GOT3 (cell line): ENCODE results near the gene COLGALT1.

Experiments
- DNase-seq: peaks from one replicate; lab custom pipeline; 2025; ENCODE audit warnings: mixed read lengths; lab: John Stamatoyannopoulos, UW

Gene COLGALT1

DNA sequence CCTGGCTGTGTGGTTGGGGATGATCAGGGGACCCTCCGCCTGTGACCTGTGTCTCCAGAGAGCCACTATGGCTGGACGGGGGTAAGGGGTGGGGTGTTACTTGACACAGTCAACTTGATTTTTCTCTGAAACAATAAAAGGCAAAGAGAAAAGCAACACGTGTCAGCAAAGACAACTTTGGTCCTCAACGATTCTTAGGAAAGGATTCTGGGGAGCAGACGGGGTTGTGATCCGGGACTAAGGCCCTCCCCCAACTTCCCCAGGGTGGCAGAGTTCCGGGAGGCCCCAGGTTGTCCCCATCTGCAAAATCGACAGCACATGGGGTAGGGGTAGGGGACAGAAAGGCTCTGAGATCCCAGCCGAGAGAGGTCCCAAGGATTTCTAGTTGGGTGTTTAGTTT lies 46.2 kb downstream of the COLGALT1 start:
- no peak for DNase-seq

DNA sequence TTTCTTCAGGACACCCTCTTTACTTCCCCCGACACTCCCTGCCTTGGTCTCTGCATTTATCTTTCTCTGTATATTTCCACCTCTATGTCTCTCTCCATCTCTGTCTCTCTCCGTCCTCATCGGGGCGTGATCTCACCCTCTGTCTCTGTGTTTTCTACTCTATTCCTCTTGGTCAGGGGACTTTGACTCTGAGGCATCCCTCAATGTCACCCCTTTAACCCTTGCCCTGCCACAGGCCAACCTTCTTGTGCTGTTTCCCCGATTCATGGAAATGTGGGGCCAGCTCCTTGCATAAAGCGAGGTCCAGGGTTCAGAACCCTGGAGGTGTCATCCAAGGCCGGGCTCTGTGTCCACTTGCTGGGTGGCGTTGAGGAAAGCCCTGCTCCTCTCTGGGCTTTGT lies 46.8 kb downstream of the COLGALT1 start:
- no peak for DNase-seq

DNA sequence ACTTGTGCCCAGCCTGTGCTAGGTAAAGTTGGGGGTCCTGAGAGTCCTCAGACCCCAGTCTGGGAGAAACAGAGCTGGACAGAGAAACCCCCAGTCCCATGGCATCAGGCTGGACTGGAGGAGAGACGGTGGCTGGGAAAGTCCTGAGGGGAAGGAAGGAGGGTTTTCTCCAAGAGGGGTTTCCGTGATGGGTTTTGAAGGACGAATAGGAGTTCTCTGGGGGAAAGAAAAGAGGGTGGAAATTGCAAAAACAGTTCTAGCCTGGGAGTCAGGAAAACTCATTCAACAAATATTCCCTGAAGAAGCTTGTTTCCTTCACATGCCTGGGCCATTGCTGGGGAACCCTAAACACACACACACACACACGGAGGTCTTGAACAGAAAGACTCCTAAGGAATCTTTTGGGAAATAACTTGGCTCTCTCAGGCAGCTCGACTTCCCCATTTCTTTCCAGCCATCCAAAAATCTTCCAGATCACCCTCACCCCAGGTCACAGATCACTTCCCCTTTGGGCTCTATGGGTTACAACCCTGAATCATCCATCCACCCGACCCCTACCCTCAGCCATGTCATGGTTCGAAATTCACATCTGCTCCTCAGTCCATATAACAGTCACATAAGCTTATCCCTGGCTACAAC lies 47.5 kb downstream of the COLGALT1 start:
- no peak for DNase-seq

DNA sequence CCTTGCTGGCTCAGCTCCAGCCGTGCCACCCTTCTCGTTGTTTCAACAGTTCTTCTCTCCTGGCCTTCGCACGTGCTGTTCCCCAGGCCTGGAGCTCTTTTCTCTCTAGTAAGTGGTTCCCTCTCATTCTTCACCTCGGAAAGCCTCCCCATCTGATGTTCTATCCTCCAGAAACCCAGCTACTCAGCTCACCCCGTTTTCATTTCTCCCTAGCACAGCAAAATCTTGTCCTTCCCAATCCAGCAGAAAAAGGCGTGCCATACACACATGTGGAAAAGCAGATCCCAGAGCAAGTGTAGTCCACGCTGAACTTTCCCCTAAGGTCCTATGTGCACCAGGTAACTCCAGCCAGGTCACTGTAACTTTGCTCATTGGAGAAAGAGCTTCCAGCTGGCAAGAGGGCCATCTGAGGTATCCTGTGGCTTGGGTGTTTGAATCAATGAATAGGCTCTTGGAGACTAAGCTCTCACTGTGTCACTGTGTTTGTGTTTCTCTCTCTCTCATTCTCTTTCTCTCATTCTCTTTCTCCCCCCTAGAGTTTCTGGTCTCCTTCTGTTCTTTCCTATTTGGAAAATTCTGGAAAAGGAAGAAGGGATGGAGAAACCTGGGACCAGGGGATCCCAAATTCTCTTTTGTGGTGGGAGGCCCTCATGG lies 49.0 kb downstream of the COLGALT1 start:
- no peak for DNase-seq

DNA sequence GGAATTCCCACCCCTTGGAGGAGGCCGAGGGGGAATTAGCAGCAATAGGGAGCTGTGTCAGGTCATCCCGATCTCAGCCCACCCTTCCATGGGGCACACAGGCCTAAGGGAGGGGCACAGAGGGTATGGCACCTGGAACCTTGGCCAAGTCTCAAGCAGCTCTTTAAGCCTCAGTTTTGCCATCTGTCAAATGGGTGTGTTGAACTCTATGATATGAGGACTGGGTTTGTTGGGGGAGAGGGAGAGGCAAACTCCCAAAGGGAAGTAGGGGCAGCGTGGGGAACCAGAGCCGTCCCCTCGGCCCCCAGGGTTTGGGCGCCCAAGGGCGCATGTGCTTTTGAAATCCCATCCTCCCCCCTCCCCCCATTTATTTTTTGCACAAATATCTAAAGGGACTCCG lies 49.7 kb downstream of the COLGALT1 start:
- DNase-seq = no peak

DNA sequence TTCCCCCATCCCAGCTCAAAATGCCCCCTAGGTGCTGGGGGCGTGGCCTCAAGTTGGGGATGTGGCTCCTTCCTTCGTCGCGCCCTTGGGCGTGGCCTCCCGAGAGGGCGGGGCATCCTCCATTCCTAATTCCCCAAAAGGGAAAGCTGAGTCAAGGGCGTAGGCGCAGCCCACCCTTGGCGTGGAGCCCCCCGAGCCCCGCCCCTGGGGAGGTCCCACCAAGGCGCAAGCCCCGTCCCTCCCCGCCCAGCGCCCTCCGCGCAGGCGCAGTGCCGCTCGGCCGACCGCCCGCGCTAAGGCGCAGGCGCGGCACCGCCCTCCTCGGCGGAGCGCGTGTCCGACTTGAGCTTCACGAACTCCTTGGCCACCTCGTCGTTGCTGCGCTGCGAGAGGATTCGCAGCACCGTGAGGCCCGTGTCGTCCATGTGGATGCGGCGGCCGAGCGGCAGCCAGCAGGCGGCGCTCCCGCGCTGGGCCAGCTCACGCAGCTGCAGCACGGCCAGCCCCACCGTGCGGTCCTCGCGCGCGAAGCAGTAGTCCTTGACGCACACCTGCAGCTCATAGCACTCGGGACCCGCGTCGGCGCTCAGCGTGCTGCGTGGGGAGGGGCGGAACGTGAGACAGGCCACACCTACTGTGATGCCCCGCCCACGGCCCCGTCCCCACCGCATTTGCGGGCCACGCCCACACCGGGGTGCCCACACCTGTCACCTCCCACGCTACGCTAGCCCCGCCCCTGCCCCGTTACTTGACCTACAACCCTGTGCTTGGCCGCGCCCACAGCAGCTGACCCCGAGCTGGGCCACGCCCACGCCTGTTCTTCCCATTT lies 50.5 kb downstream of the COLGALT1 start:
- no peak for DNase-seq

DNA sequence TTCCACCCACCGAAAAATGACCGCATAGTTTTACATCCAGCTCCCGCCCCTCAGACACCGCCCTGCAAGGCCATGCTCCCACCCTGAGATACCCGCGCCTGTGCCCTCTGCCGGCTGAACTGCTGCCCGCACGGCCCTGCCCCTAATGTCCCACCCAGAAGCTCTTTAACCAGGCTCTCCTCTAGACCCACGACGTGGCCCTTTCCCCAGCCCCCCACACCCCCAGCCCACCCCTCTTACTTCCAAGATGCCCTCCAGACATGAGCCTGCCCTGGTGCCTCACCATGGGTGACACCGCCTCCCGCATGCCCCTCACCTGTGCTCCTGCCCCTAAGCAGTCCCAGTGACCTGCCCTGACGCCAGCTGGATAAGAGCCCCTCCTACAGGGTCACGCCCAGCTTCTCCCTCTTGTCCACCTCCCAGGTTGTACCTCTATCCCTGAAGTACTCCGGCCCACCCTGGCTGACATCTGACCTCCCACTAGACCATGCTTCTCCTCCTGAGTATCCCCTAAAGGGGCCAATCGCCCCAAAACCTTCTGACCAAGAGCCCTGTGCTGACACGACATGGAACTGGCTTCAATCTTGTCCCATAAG lies 51.2 kb downstream of the COLGALT1 start:
- DNase-seq = no peak

DNA sequence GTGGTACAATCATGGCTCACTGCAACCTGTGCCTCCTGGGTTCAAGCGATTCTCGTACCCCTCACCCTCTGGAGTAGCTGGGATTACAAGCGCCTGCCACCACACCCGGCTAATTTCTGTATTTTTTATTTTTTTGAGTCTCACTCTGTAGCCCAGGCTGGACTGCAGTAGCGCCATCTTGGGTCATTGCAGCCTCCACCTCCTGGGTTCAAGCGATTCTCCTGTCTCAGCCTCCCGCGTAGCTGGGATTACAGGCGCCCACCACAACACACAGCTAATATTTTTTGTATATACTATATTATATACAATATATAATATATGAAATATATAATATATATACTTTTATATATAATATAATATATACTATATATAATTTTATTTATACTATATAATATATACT lies 52.5 kb downstream of the COLGALT1 start:
- no peak for DNase-seq

DNA sequence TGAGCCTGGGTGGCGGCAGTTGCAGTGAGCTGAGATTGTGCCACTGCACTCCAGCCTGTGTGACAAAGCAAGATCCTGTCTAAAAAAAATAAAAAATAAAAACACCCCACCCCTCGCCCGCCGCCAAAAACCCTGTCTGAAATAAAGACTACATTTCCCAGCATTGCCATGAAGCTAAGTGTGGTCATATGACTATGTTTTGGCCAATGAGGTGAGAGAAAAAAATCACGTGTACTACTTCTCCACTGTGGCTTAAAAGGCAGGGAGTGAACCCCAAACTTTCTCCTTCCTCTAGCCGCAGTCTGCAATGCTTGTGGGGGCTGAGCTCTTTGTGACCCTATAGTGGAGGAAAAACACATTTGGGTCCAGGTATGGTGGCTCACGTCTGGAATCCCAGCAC lies 54.9 kb downstream of the COLGALT1 start:
- no peak for DNase-seq

DNA sequence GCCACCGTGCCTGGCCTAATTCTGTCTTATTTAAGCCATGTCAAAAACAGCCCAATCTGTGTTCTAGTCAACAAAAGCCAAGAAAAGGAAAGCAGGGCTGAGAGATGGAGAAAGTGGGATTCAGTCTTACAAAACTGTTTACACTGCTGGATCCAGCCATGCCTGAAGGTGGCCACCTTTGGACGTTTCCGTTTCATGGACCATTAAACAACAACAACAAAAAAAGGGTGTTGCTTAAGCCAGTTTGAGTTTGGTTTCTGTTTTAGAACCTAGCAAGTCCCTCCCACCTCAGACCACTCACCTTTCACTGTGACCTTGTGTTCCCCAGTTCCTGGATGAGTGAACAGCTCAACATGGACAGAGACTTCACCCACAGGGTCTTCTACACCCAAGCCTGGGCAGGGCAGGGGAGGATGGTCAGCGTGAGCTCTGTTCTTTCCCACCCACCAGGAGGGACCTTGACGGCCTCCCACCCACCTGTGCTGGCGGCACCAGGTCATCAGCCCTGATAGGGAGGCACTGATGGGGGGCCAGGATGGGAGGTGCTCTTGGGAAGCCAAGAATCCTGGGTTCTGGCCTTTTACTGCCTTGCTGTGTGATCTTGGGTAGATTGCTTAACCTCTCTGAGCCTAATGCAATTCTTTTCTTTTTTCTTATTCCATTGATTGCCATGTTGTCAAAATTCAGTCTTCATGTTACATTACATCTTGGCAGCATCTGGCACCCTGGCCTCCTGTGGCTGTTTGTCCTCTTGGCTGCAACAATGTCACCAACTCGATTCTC lies 56.2 kb downstream of the COLGALT1 start:
- DNase-seq = no peak

DNA sequence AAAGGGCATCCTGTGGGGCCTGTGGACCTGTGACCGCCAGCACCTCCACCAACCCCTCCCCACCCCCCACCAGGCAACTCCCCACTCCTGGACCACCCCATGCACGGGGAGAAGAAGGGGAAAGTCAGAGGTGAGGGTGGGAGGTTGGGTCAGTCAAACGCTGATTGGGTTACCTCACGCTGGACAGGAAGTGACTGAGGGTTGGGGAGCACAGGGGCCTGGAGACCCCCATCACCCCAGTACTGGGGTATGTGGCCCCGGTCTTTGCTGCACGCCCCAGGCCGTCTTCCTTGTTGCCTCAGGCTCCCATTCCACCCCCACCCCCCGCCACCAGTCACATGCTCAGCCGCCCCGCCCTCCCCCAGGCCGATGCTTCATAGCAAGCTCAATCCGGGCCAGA lies 59.0 kb downstream of the COLGALT1 start:
- no peak for DNase-seq

DNA sequence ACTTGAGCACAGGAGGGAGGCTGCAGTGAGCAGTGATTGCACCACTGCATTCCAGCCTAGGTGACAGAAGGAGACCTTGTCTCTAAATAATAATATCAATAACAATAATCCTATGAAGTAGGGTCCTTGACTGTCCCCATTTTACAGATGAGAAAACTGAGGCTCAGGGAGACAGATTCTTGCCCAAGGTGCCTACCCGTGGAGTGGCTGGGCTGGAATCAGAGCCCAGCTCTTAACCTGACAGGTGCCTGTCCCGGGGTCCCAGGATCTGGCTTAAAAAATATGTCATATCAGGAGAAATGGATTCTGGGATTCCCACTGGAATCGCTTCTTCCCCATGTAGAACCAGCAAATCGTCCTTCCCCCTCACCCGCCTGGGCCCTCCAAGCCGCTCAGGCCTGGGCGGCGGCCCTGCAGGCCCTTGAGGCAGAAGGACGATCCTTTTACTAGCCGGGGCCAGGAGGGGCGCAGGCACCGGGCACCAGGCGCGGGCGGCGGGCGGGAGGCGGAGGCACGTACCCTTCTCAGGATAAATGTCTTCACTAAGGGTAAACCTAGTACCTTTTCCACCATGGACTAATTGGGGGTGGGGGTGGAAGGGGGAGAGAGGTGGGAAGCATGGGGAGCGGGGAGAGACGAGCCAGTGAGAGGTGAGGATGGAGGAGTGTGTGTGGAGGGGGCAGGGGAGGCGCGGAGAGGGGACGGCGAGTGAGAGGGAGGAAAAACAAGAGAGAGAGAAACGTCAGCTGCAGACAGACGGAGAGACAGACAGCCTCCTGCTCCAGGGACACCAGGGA lies 60.6 kb downstream of the COLGALT1 start:
- no peak for DNase-seq

DNA sequence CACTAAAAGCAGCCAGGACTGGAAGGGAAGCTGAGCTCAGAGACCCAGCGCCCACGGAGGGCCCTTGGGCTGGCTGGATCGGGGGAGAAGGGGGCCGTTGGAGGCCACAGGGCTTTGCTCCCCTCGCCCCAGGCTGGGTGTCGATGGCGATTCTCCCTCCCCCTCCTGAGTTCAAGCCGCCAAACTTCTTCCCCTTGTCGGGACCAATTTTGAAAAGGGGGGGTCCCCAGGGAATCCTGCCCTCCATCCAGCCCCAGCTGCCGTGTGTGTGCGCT lies 61.2 kb downstream of the COLGALT1 start:
- no peak for DNase-seq

DNA sequence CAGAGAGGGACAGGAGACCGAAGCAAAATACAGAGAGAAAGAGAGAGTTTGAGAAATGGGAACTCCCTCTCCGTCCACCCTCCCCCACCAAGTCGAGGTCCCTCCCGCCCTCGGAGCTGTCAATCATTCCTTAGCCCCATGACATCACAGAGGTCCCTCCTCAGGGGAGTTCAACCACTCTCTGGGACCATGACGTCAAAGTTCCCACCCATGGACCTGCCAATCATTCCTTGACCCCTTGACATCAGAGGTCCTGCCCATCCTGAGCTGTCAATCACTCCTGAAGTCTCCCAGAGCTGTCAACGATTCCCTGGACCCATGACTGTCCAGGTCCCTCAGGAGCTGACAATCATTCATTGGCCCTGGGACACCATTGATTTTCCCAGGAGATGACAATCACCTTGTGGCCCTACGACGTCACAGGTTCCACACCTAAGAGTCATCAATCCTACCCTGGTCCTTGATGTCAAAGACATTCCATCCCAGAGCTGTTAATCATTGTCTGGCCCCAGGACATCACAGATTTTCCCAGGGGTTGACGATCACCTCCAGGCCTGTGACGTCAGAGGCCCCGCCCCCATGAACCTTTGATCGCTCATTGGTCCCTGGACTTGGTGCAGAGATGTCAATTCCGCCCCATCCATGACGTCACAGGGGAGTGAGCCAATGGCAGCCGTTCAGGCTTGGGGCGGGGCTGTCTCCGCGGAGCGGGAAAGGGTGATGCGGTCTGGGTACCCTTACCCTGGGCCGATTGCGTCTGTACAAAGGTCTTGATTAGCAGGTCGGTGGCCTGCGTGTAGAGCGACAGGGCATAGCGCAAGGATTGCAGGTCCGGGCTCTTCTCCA lies 61.7 kb downstream of the COLGALT1 start:
- no peak for DNase-seq

DNA sequence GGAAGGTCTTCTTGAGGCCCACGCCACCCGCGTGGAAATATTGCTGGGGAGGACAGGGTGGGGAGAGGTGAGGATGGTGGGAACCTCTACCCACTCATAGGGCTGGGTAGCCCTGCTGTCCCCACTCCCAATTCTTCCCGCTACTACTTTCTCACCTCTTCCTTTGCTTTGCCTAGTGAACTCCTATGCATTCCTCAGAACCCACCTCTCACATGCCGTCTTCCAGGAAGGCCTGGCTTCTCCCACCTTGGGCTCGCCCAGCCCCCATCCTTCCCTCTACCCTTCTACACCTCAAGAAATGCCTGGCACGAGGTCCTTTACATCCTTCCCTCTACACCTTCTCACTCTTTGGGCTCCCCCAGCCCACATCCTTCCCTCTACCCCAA lies 62.4 kb downstream of the COLGALT1 start:
- DNase-seq = no peak

DNA sequence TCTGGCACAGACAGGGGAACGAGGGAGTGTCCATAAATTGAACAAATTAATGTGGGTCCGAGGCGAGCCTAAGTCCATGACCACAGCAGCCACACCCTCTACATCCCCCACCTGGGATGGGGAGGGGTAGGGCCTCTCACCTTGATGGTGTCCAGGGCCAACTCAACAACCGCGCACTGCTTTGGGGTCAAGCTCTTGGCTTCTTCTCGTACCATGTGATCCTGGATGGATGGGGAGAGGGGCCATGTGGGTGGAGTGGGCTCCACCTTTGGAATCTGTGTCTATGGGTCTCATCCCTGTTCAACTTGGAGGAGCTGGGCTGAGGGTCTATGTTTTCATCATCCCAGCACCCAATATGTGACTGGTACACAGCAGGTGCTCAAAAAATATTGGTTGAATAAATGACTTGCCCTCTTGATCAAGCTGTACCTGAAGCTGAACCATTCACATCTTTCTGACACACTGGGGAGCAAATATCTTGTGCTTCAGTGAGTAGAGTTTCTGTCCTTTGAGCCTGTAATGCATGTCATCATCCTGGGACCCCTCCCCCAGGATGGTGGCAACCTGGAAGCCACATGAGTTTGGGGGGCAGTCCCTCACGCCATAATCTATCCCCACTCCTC lies 62.9 kb downstream of the COLGALT1 start:
- DNase-seq = no peak

DNA sequence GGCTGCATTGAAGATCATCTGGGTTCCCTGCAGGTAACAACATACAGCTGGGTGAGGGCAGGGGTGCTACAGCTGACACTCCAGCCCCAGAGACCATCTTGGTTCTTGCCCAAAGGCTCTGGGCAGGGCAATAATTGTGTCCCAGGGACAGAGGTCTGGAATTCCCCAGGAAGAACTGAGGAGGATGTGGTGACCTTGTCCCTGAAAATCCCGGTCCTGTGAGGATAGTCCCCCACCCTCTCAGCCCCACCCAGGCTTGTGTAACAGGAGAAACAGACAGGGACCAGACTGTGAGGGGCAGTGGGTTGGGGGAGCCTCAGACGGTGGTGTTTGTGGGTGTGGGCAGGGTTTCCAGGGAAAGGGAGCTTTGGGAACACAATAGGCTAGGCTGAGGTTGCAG lies 63.5 kb downstream of the COLGALT1 start:
- DNase-seq = no peak

DNA sequence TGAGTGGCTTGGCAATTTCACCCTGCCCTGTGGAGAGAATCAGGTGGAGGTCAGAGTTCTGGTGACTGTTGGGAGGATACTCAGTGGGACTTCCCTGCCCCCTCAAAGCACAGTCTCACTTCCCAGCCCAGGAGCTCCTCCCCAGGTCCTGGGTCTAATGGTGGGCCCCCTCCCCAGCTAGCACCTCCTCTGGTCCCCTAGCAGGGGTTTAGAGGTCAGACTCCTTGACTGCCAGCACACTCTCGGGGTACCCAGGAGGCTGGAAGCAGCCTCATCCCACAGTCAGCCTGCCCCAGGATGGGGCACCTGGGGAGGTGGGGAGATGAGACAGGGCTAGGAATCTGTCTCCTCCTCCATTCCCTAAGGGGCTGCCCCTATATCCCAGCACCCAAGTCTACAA lies 65.2 kb downstream of the COLGALT1 start:
- DNase-seq = no peak

DNA sequence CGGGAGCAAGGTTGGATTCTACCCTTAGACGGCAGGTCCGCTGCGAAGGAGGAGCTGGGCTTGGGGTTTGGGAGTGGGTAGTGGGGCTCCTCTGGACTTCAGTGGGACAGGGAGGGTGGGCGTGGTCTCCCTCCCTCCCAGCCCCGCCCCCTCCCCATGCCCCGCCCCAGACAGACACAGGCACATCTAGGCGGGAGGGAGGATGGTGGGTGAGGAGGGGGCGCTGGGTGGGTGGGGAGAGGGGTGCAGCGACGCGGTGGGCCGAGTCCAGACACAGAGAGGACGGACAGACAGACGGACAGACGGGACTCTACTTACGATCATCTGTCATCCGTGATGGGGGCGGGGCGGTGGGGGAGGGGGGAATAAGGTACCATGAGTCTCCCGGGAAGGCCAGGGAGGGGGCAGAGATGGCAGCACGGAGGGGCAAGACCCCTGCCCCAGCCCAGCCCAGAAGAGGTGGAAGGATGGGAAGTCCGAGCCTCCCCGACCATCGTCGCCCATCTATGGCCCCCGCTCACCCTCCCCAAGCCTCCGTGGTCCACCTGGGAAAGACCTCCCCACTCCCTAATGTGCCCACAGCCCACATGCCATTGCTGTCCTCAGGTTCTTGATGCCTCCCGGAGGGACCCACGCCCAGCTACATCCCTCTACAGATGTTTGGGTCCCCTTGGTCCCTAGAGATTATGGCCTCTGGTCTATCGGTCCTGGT lies 67.9 kb downstream of the COLGALT1 start:
- DNase-seq = no peak
